Measurements from ENCODE around the gene BSN.
A peak's percentile ranks its signal among the peaks of the same experiment; 100 is the strongest.

Gene BSN

GRCh38 chr3:49553692-49554632 lies at the start of gene BSN:
TSS of gene BSN (plus strand) at chr3:49554477. CDS start at chr3:49554603, 126 bp downstream.
- peak; percentile 84 for DNase-seq

DNA sequence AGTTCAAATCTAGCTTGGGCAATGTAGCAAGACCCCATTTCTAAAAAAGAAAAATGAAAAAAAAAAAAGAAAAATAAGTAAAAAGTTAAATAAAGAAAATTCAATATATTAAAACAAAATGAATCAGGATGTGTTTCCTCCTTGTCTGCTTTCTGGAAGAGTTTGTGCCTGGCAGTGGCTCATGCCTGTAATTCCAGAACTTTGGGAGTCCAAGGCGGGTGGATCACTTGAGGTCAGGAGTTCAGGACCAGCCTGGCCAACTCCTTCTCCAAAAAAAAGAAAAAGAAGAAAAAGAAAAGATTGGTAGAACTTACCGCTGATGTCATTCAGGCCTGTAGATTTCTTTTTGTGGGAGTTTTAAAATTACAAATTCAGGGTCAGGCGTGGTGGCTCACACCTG lies 47.4 kb upstream of the BSN start:
- no peak for DNase-seq

DNA sequence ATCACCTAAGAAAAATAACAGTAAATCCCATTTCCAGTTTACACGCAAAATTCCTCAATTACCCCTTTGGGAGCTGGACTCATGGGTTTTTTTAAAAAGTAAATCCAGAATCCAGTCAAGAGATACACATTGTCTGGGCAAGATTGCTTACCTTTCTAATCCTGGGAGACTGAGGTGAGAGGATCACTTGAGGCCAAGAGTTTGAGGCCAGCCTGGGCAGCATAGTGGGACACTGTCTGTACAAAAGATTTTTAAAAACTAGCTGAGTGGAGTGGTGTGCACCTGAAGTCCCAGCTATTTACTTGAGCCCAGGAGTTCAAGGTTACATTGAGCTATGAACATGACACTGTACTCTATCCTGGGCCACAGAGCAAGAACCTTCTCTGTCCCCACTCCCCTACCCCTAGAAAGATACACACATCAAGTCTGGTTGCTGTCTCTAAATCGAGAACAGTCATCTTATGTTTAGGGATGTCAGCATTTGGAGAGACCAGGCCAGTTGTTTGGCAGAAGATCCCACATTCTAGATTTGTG lies 45.2 kb upstream of the BSN start:
- no peak for DNase-seq

DNA sequence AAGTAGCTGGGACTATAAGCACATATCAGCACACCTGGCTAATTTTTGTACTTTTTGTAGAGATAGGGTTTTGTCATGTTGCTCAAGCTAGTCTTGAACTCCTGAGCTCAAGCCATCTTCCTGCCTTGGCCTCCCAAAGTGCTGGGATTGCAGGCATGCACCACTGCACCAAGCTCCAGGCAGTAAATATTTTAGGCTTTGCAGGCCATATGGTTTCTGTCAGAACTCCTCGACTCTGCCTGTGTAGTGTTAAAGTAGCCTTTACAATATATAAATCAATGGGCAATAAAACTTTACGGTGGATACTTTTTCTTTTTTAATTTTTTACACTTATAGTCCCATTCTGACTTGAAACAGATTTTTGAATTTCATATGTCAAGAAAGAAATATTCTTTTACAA lies 42.6 kb upstream of the BSN start:
- no peak for DNase-seq

GRCh38 chr3:49512781-49513355 lies 41.4 kb upstream of the BSN start:
- DNase-seq: no peak

DNA sequence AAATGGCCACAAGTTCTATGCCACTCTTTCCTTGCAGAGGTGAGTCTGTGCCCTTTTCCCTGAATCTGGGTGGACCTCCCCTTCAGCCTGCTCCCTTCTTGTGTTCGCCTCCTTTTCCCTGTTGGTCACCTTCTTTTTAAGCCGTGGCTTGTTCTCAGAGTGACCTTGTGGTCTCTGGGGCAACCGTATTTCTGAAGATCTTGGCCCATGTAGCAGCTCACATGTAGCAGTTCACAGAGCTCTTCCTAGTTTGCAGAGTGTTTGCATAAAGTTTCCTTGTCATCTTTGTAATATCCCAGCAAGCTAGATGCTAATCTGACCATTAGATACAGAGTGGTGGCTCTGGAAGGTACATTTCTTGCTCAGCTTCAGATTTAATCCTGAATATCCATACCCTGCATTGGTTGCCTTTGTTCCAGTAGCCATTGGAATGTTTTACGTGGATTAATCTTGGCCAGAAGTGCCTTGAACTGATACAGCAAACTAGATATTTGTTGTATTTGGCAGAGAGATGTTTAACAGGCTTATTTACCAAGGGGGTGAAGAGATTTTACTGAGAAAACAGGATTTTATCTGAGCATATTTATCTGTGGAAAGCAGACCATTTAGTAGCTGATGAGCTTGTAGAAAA lies 40.7 kb upstream of the BSN start:
- no peak for DNase-seq

DNA sequence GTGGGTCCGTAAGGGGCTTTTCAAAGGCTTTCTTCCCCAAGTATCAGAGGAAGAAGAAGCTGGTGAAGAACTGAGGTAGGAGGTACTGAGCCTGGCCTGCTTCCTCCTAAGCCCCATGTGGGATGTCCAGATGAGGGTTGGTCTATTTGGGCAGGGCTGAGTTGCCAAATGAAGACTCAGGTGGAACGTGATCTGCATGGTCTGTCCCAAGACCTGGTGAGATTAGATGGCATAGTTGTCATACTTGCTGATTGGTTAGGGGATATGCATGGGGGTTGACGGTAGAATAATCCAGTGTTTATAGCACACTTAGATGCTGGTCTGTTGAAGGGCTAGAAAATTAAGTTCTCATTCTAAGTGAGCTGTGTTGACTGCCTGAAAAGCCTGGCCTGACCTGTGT lies 36.3 kb upstream of the BSN start:
- no peak for DNase-seq

GRCh38 chr3:49518441-49518840 lies 35.8 kb upstream of the BSN start:
- DNase-seq: no peak

- DNase-seq: no peak
Measured at GRCh38 chr3:49519296-49519695, 35.0 kb upstream of the BSN start.

- no peak for DNase-seq
Measured at GRCh38 chr3:49519916-49520385, 34.3 kb upstream of the BSN start.

DNA sequence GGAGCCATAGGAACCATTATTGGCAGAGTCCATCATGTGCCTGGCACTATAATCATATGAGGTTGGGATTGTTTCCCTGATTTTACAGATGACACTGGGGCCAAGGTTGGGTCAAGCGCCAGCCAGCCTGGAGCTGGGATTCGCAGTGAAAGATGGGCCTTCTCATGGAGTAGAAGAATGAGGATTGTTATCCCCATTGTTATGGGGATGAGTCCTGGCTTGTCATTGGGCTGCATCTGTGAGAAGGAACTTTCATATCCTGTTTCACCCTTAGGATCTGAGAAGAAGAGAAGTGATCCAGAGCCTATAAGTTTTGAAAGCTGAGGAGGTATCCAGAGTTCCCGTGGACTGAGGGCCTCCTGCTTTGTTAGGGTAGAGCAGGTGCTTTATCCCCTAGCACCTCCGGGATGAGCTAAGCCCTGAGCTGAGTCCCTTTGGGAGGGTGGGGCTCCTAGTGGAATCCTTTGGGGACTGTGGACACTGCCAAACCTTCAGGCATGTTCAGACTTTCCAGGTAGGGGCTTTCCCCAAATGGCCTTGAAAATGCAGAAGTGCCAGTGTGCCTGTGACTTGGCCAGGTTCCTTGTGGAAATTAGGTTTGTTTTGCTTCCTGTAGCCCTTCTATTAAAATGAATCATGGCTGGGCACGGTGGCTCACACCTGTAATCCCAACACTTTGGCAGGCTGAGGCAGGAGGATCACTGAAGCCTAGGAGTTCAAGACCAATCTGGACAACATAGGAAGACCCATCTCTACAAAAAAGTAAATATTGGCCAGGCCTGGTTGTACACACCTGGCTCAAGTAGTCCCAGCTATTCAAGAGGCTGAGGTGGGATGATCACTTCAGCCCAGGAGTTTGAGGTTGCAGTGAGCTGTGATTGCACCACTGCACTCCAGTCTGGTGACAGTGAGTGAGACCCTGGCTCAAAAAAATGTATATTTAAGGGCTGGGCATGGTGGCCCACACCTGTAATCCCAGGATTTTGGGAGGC lies 30.2 kb upstream of the BSN start:
- DNase-seq: no peak

DNA sequence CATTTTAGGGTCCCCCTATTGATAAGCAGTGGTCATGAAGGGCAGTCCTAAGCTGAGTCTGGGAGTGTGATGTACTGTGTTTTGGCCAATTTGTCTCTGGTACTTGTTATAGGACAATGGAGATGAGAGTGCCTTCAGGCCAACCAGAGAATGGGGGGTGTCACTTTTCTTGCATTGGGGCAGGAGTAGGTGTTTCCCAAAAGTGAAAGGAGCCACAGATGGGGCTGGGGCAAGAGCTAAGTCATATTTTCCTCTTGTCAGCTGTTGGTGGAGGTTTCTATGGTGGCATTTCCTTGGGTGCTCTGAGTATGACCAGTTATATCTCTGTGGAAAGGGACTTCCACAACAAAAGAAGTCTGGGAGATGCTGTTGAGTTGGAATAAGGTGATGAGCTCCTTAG lies 24.7 kb upstream of the BSN start:
- DNase-seq: no peak

DNA sequence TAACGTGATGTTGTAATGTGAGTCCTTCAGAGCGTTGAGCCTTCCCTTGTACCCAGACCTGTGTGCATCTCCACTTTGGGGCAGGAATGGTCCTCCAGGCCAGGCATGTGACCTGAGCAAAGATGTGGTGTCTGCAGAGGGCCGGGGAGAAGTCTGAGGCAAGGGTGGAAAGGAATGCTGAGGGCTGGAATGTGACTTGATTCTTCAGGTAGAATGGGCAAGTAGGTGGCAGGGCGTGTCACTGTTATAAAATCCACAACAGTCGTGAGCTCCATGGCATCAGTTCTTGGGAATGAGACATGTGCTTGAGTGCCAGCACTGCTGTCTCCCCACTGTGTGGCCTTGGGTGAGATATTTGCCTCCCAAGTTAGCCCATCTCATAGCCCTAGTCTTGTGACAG lies 24.0 kb upstream of the BSN start:
- no peak for DNase-seq

DNA sequence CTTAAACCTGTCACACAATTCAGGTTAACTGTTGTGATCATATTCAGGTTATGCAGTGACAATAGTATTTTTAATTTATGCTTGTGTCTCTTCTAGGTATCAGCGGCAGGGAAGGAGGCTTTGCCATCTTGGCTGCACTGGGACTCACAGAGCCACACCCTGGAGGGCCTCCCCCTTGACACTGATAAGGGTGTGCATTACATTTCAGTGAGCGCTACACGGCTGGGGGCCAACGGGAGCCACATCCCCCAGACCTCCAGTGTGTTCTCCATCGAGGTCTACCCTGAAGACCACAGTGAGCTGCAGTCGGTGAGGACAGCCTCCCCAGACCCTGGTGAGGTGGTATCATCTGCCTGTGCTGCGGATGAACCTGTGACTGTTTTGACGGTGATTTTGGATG lies 23.6 kb upstream of the BSN start:
- no peak for DNase-seq

DNA sequence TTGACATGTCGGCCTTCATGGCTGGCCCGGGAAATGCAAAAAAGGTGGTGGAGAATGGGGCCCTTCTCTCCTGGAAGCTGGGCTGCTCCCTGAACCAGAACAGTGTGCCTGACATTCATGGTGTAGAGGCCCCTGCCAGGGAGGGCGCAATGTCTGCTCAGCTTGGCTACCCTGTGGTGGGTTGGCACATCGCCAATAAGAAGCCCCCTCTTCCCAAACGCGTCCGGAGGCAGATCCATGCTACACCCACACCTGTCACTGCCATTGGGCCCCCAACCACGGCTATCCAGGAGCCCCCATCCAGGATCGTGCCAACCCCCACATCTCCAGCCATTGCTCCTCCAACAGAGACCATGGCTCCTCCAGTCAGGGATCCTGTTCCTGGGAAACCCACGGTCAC lies 23.1 kb upstream of the BSN start:
- DNase-seq: no peak

DNA sequence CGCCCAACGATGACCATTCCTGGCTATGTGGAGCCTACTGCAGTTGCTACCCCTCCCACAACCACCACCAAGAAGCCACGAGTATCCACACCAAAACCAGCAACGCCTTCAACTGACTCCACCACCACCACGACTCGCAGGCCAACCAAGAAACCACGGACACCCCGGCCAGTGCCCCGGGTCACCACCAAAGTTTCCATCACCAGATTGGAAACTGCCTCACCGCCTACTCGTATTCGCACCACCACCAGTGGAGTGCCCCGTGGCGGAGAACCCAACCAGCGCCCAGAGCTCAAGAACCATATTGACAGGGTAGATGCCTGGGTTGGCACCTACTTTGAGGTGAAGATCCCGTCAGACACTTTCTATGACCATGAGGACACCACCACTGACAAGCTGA lies 22.6 kb upstream of the BSN start:
- no peak for DNase-seq

GRCh38 chr3:49533031-49533430 lies 21.2 kb upstream of the BSN start:
- no peak for DNase-seq

DNA sequence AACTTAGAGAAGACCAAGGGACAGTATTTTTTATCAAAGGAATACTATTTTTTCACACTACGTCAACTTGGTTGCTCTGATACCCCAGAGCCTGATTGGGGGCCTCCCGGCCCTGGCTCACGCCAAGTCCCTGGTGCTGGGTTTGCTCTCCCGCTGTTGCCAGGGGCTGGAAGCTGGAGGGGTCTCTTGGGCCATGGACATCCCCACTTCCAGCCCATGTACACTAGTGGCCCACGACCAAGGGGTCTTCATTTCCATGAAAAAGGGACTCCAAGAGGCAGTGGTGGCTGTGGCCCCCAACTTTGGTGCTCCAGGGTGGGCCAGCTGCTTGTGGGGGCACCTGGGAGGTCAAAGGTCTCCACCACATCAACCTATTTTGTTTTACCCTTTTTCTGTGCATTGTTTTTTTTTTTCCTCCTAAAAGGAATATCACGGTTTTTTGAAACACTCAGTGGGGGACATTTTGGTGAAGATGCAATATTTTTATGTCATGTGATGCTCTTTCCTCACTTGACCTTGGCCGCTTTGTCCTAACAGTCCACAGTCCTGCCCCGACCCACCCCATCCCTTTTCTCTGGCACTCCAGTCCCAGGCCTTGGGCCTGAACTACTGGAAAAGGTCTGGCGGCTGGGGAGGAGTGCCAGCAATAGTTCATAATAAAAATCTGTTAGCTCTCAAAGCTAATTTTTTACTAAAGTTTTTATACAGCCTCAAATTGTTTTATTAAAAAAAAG lies 20.3 kb upstream of the BSN start:
- DNase-seq: no peak

GRCh38 chr3:49534581-49535441 lies 19.5 kb upstream of the BSN start:
- no peak for DNase-seq
